Testis (tissue), 2 donors: ENCODE data around the gene PRPF40A.

Source experiments
- CTCF ChIP-seq, 3 experiments: fragments of 450-650 bp in 2 of 3; fragments of 200-600 bp in 1 of 3; sonication (generic) in 1 of 3; IDR thresholded peaks; one replicate each; pipeline ENCODE4 v1.5.1; 2016 to 2019; ENCODE audit warnings: antibody characterized with exemption in 3 of 3, mild to moderate bottlenecking in 2 of 3, moderate library complexity in 1 of 3
- POLR2A ChIP-seq: fragments of 450-650 bp; IDR thresholded peaks from one replicate; pipeline ENCODE4 v1.6.1; 2017; ENCODE audit warnings: antibody characterized with exemption, mild to moderate bottlenecking, moderate library complexity

DNA sequence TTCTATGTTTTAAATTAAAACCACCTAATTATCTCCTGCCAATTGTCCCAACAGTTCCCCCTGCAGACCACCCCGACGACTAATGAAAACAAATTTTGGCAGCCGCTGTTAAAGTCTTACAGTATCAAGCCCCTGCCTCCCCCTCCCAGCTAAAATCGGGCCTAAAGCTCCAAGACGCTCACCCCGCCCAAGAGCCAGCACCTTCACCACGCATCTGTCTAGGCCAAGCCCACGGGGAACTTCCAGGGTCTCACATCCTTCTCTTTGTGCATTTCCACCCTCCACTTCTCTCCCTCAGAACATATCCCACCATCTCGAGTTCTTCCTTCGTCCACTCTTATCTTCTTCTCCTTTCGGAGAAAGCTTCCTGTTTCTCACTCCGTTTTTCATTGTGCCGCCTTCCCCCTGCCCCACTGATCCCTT is 445 bp downstream of the PRPF40A start:
- TF ChIP-seq CTCF (IDR thresholded peaks at IDR 0.05) (no peak), POLR2A (no peak)
